GM12878 (cell line): ENCODE data around the gene PDCD11. TPM values are rescaled to one million over a fixed set of nuclear protein-coding genes. Genes with fewer than 3 reads are reported as not detected.

ENCODE experiments used
- ATF2 ChIP-seq: IDR thresholded peaks from 2 replicates; pipeline ENCODE4 v1.6.1; 2012; ENCODE audit warnings: low read length, inconsistent platforms
- FOXK2 ChIP-seq: fragments of 450-650 bp; IDR thresholded peaks from 2 replicates; pipeline ENCODE4 v1.6.1; 2017; ENCODE audit warnings: mild to moderate bottlenecking, moderate library complexity
- LARP7 ChIP-seq: fragments of 450-650 bp; IDR thresholded peaks from 2 replicates; pipeline ENCODE4 v1.6.1; 2017; ENCODE audit warnings: mild to moderate bottlenecking
- MEF2A ChIP-seq: IDR thresholded peaks from 2 replicates; pipeline ENCODE4 v1.6.1; 2011; ENCODE audit warnings: low read depth, mild to moderate bottlenecking, low read length, moderate library complexity; ENCODE audit not compliant: insufficient read depth
- MTA2 ChIP-seq: fragments of 450-650 bp; IDR thresholded peaks from 2 replicates; pipeline ENCODE4 v1.6.1; 2016; ENCODE audit warnings: low read depth, mild to moderate bottlenecking, moderate library complexity
- MXI1 ChIP-seq: fragments of 150-350 bp; IDR thresholded peaks from 2 replicates; pipeline ENCODE4 v1.6.1; 2011; ENCODE audit warnings: low read depth, mild to moderate bottlenecking, inconsistent platforms, low read length, improper control_type of control experiment
- NFXL1 ChIP-seq: fragments of 450-650 bp; IDR thresholded peaks from 2 replicates; pipeline ENCODE4 v1.6.1; 2017; ENCODE audit warnings: antibody characterized with exemption, mild to moderate bottlenecking, borderline replicate concordance
- NFYB ChIP-seq: IDR thresholded peaks from 2 replicates; pipeline ENCODE4 v1.6.1; 2011; ENCODE audit warnings: low read depth, mild to moderate bottlenecking, low read length, improper control_type of control experiment, moderate library complexity; ENCODE audit not compliant: insufficient read depth
- RUNX3 ChIP-seq: IDR thresholded peaks from 2 replicates; pipeline ENCODE4 v1.6.1; 2012; ENCODE audit warnings: low read length, inconsistent platforms
- SIN3A ChIP-seq: IDR thresholded peaks from 2 replicates; pipeline ENCODE4 v1.6.1; 2012; ENCODE audit warnings: low read depth, low read length, improper control_type of control experiment
- SIX5 ChIP-seq: IDR thresholded peaks from 2 replicates; pipeline ENCODE4 v1.6.1; 2011; ENCODE audit warnings: mild to moderate bottlenecking, low read depth, low read length, moderate library complexity; ENCODE audit not compliant: severe bottlenecking
- TCF3 ChIP-seq: IDR thresholded peaks from 2 replicates; pipeline ENCODE4 v1.6.1; 2012; ENCODE audit warnings: low read depth, mild to moderate bottlenecking, low read length, borderline replicate concordance; ENCODE audit not compliant: insufficient read depth
- ZSCAN29 ChIP-seq: fragments of 450-650 bp; IDR thresholded peaks from 2 replicates; pipeline ENCODE4 v1.6.1; 2017; ENCODE audit warnings: mild to moderate bottlenecking, moderate library complexity
- polyA plus RNA-seq, 11 experiments: library from polyadenylated mRNA; depleted of rRNA in 4 of 11; unstranded in 6 of 11; stranded (reverse) in 5 of 11; fragments of >200 nt; fragmentation: Nextera tagmentation in 4 of 11; fragmentation: Illumina TruSeq in 1 of 11; extraction: Ambion mirVana in 4 of 11; extraction: Trizol in 1 of 11; gene quantifications; 1 replicate in 1 of 11; 2 replicates in 10 of 11; pipeline versions ENCODE4 v1.2.1 to v1.2.3, GENCODE V29; 2011 to 2016; ENCODE audit warnings: inconsistent platforms in 2 of 11, missing spikeins in 2 of 11, low read depth in 1 of 11
- total RNA-seq, 4 experiments: library from RNA; depleted of rRNA in 3 of 4; stranded (reverse); fragments of >200 nt in 3 of 4; fragmentation: Illumina TruSeq in 1 of 4; extraction: Trizol in 1 of 4; gene quantifications; 2 replicates each; pipeline versions ENCODE4 v1.2.1 to v1.2.3, GENCODE V29; 2013 to 2021
- TF ChIP-seq, protein P1 (sequence below): fragments of 450-650 bp; IDR thresholded peaks from 2 replicates; pipeline ENCODE4 v1.6.1; 2017; ENCODE audit warnings: mild to moderate bottlenecking, low read depth, inconsistent platforms; ENCODE audit not compliant: poor library complexity, severe bottlenecking

Gene PDCD11
- total and polyA plus RNA-seq, 10 of the 15 experiments (the other 5 are each of a cell fraction or from before 2014, with no cell fraction given) = 13.9 to 69.7 (median 44.8) TPM

- no peak for TF ChIP-seq MEF2A
- TF ChIP-seq SIX5 = peak; percentile 28
- TF ChIP-seq RUNX3 = peak; percentile 70
- TF ChIP-seq MTA2 = no peak
- TF ChIP-seq, protein P1, sequence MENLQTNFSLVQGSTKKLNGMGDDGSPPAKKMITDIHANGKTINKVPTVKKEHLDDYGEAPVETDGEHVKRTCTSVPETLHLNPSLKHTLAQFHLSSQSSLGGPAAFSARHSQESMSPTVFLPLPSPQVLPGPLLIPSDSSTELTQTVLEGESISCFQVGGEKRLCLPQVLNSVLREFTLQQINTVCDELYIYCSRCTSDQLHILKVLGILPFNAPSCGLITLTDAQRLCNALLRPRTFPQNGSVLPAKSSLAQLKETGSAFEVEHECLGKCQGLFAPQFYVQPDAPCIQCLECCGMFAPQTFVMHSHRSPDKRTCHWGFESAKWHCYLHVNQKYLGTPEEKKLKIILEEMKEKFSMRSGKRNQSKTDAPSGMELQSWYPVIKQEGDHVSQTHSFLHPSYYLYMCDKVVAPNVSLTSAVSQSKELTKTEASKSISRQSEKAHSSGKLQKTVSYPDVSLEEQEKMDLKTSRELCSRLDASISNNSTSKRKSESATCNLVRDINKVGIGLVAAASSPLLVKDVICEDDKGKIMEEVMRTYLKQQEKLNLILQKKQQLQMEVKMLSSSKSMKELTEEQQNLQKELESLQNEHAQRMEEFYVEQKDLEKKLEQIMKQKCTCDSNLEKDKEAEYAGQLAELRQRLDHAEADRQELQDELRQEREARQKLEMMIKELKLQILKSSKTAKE = no peak
- TF ChIP-seq FOXK2 = no peak
- no peak for TF ChIP-seq ZSCAN29
- no peak for TF ChIP-seq MXI1
- TF ChIP-seq LARP7 = peak; percentile 99
- TF ChIP-seq TCF3 = 0 out of 2 replicates have a peak, but pooled peaks have one; percentile 13
- TF ChIP-seq SIN3A = no peak; the same call in 1 of the 2 replicates
- TF ChIP-seq ATF2 = no peak
- no peak for TF ChIP-seq NFXL1
- TF ChIP-seq NFYB = no peak
Observed at GRCh38 chr10:103367782-103368518, 28.5 kb upstream of the PDCD11 start, which contains the start of gene TAF5 (continued).
